H1 (cell line): ENCODE results near the gene DRC7. TPM values are rescaled to one million over a fixed set of nuclear protein-coding genes. Genes with fewer than 3 reads are reported as not detected.

Experiments used
- ASH2L ChIP-seq: fragments of 200-600, 300-600 bp; sonication (generic); IDR thresholded peaks from one replicate; pipeline ENCODE4 v1.7.1; 2017; ENCODE audit warnings: low read length
- SIRT6 ChIP-seq: IDR thresholded peaks from one replicate; pipeline ENCODE4 v1.7.1; 2012; ENCODE audit warnings: low read length, inconsistent platforms
- polyA plus RNA-seq, 7 experiments: library from polyadenylated mRNA; depleted of rRNA in 3 of 7; stranded (reverse) in 5 of 7; unstranded in 2 of 7; fragments of >200 nt in 5 of 7; fragments of 200-250 nt in 2 of 7; gene quantifications; 1 replicate in 5 of 7; 2 replicates in 1 of 7; 4 replicates in 1 of 7; pipeline versions ENCODE4 v1.2.1 to v1.2.3, GENCODE V29; 2011 to 2013; ENCODE audit warnings: missing spikeins in 2 of 7, mixed read lengths in 2 of 7
- total RNA-seq: library from RNA; stranded (reverse); fragmentation: NEBNext Ultra II Directional; extraction: Animal tissue kit (Norgen Biotek cat#: 25700); gene quantifications from 2 replicates; pipeline ENCODE4 v1.2.1, GENCODE V29; 2021

Gene DRC7
- total and polyA plus RNA-seq, 2 of the 8 experiments (the other 6 are each of a cell fraction or from before 2014, with no cell fraction given): 0.14 TPM; not detected in 1

- no peak for TF ChIP-seq SIRT6
- no peak for TF ChIP-seq ASH2L
Measured at GRCh38 chr16:57685633-57686032, 9.0 kb upstream of the DRC7 start (continued).
